Pancreas (tissue), 10 donors: ENCODE measurements around the gene PPFIBP2. TPM values are rescaled to one million over a fixed set of nuclear protein-coding genes. Genes with fewer than 3 reads are reported as not detected.

Source experiments
- ATAC-seq, 4 donors: fragments of 200-7000 bp; cut with Tn5 transposase; one replicate each; pipeline versions ENCODE4 v1.8.0 to v1.9.1; 2020; ENCODE audit warnings: mild to moderate bottlenecking in 4 of 4, moderate library complexity in 4 of 4
- DNase-seq, 6 donors: peaks; one replicate each; pipeline ENCODE4 v3.0.0-alpha.2; 2020
- FAIRE-seq: peaks from 2 replicates; lab custom pipeline; 2012; peaks lifted over from hg19 to GRCh38; lab: Jason Lieb, UNC
- H3K27ac ChIP-seq, 4 donors: fragments of 200-600 bp; sonication (generic); 1 replicate in 3 of 4; 2 replicates in 1 of 4; pipeline versions ENCODE4 v1.5.0 to v1.8.0; 2020
- H3K27me3 ChIP-seq, 4 donors: fragments of 200-600 bp; one replicate each; pipeline ENCODE4 v1.8.0; 2021
- H3K36me3 ChIP-seq, 3 donors: fragments of 200-600 bp; sonication (generic) in 1 of 3; one replicate each; pipeline versions ENCODE4 v1.5.0 to v1.8.0; 2020 to 2021
- H3K4me1 ChIP-seq, 3 donors: fragments of 200-600 bp; one replicate each; pipeline ENCODE4 v1.8.0; 2021
- H3K4me3 ChIP-seq, 4 donors: fragments of 200-600 bp; sonication (generic) in 2 of 4; one replicate each; pipeline versions ENCODE4 v1.5.0 to v1.8.0; 2020 to 2021
- H3K9me3 ChIP-seq, 4 donors: fragments of 200-600 bp; one replicate each; pipeline ENCODE4 v1.8.0; 2021
- CTCF ChIP-seq, 4 donors: fragments of 200-600 bp; sonication (generic) in 3 of 4; IDR thresholded peaks; one replicate each; pipeline versions ENCODE4 v1.5.0 to v1.8.0; 2021; ENCODE audit warnings: antibody characterized with exemption in 4 of 4
- WGBS, 2 donors: extraction: QIAGEN DNeasy Blood & Tissue Kit; methylation state at CpG; one replicate each; pipeline ENCODE4 v1.1.7; 2013; 5-methylcytosine and 5-hydroxymethylcytosine counted together
- intact Hi-C, 3 donors: fragments of 100-400 bp; cut with DNase I; formaldehyde crosslinking; loops; one replicate each; pipeline versions ENCODE4 v1.11.1 to v1.14.2; 2022
- polyA plus RNA-seq, 2 donors: library from polyadenylated mRNA; stranded (reverse); fragments of 200-250 nt; gene quantifications; one replicate each; pipeline ENCODE4 v1.2.3, GENCODE V29; 2013
- total RNA-seq, 6 donors: library from RNA; stranded (reverse); fragmentation: NEBNext Ultra II Directional in 4 of 6; extraction: Animal tissue kit (Norgen Biotek cat#: 25700) in 4 of 6; gene quantifications; one replicate each; pipeline versions ENCODE4 v1.2.1 to v1.2.4, GENCODE V29; 2021 to 2023
- donor health status: healthy with polysubstance abuse.
- donor health status: DM: no; HTN: no; CAD: no; lungs with moderate emphysema.
- donor health status: DM: no; HTN: no; CAD: no.
- donor health status: control.
- donor health status: control.
- donor health status: Bipolar disorder and iron deficiency.
- donor health status: DM: yes; HTN: yes; CAD: no.
- donor health status: DM: no; HTN: no; CAD: no.
- donor health status: DM: no; HTN: no; CAD: no.
- donor health status: DM: yes; HTN: yes; CAD: no.

PPFIBP2 gene
- total and polyA plus RNA-seq, 8 donors = 8.0 to 24.7 (median 11.4) TPM

GRCh38 chr11:7551571-7551970 is 37.8 kb downstream of the PPFIBP2 start:
- FAIRE-seq = no peak

GRCh38 chr11:7552666-7553065 is 38.9 kb downstream of the PPFIBP2 start:
- intact Hi-C loops = no loop called here
- H3K4me3 ChIP-seq = no peak overlapping the region
- H3K36me3 ChIP-seq = no peaks in the 10 kb centered on the region
- H3K27me3 ChIP-seq = no peaks in the 10 kb centered on the region
- no peak for FAIRE-seq
- no peak for TF ChIP-seq CTCF (IDR thresholded peaks at IDR 0.05)
- no peak overlapping the region for H3K27ac ChIP-seq
- H3K9me3 ChIP-seq = no peaks in the 10 kb centered on the region
- no peaks in the 10 kb centered on the region for H3K4me1 ChIP-seq
- no peak for ATAC-seq
- 89 to 96% methylated on average over 4 of the region's 4 CpGs for WGBS, 2 donors
- no peak for DNase-seq

More at GRCh38 chr11:7551571-7551970, 37.8 kb downstream of the PPFIBP2 start:
- TF ChIP-seq CTCF (IDR thresholded peaks at IDR 0.05) = no peak
- Histone ChIP-seq H3K36me3 (no peaks in the 10 kb centered on the region), H3K27ac (no peak overlapping the region), H3K4me3 (no peak overlapping the region), H3K4me1 (no peaks in the 10 kb centered on the region), H3K27me3 (no peaks in the 10 kb centered on the region), H3K9me3 (no peaks in the 10 kb centered on the region)
- DNase-seq (no peak), ATAC-seq (no peak)
- intact Hi-C loops = no loop called here
- WGBS, 2 donors = 92 to 100% methylated on average over 1 of the region's 1 CpG

GRCh38 chr11:7555052-7555699 is 41.4 kb downstream of the PPFIBP2 start:
- 45 to 57% methylated on average over 7 of the region's 7 CpGs for WGBS, 2 donors
- no peak overlapping the region for H3K4me3 ChIP-seq
- no peaks in the 10 kb centered on the region for H3K36me3 ChIP-seq
- H3K27ac ChIP-seq = no peak overlapping the region
- peak; percentile 88 to 96 (median 90) for ATAC-seq
- no peak for FAIRE-seq
- peak; percentile 55 to 78 (median 66) for DNase-seq
- H3K4me1 ChIP-seq = no peaks in the 10 kb centered on the region
- no peak for TF ChIP-seq CTCF (IDR thresholded peaks at IDR 0.05)
- intact Hi-C loops = no loop called here
- H3K9me3 ChIP-seq = no peaks in the 10 kb centered on the region
- no peaks in the 10 kb centered on the region for H3K27me3 ChIP-seq

GRCh38 chr11:7558046-7558445 is 44.2 kb downstream of the PPFIBP2 start:
- DNase-seq (no peak), FAIRE-seq (no peak), ATAC-seq (no peak)
- Histone ChIP-seq H3K9me3 (no peaks in the 10 kb centered on the region), H3K4me1 (no peaks in the 10 kb centered on the region), H3K27ac (no peak overlapping the region), H3K4me3 (no peak overlapping the region), H3K27me3 (no peaks in the 10 kb centered on the region), H3K36me3 (no peaks in the 10 kb centered on the region)
- no peak for TF ChIP-seq CTCF (IDR thresholded peaks at IDR 0.05)
- intact Hi-C loops = no loop called here
